Neural cell (in vitro differentiated cells): Measurements from ENCODE around the gene ROS1.

ENCODE experiments used
- CTCF ChIP-seq: fragments of 450-650 bp; IDR thresholded peaks from 2 replicates; pipeline ENCODE4 v1.5.1; 2014; ENCODE audit warnings: antibody characterized with exemption, mild to moderate bottlenecking, moderate library complexity; ENCODE audit not compliant: poor library complexity, severe bottlenecking
- EP300 ChIP-seq: fragments of 450-650 bp; conservative IDR thresholded peaks from 2 replicates; pipeline ENCODE4 v1.6.1; 2014; ENCODE audit warnings: antibody characterized with exemption, mild to moderate bottlenecking, moderate library complexity; ENCODE audit not compliant: poor library complexity, severe bottlenecking
- POLR2AphosphoS5 ChIP-seq: IDR thresholded peaks from 2 replicates; pipeline ENCODE4 v1.6.1; 2012
- RAD21 ChIP-seq: fragments of 450-650 bp; conservative IDR thresholded peaks from 2 replicates; pipeline ENCODE4 v1.6.1; 2014; ENCODE audit warnings: antibody characterized with exemption, mild to moderate bottlenecking, moderate library complexity
- SMC3 ChIP-seq: fragments of 450-650 bp; conservative IDR thresholded peaks from 2 replicates; pipeline ENCODE4 v1.6.1; 2014; ENCODE audit warnings: antibody characterized with exemption, mild to moderate bottlenecking, moderate library complexity; ENCODE audit not compliant: poor library complexity
- TAF1 ChIP-seq: IDR thresholded peaks from 2 replicates; pipeline ENCODE4 v1.6.1; 2012; ENCODE audit warnings: low read depth
- TF ChIP-seq, protein P1 (sequence below): IDR thresholded peaks from 2 replicates; pipeline ENCODE4 v1.6.1; 2012; ENCODE audit warnings: borderline replicate concordance

DNA sequence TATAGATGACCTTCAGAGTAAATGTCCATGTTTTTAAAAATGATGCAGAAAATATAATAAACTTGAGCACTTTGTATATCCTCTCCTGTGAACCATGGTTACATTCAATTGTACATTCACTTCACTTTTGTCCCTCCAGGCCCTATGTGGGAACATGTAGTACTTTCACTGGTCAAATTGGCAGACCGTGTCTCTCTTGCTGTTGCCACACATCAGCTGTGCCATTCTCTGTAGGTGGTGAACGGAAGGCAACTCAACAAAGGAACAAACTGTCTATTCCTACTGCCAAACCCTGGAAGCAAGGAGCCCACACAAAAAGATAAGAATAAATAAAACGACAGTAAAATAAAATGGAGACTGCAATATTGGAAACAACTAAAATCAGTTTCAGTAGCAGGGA, 2.0 kb downstream of the ROS1 start:
- TF ChIP-seq EP300: no peak
- TF ChIP-seq CTCF: no peak
- no peak for TF ChIP-seq RAD21
- TF ChIP-seq POLR2AphosphoS5: no peak
- TF ChIP-seq TAF1: no peak
- TF ChIP-seq, protein P1, sequence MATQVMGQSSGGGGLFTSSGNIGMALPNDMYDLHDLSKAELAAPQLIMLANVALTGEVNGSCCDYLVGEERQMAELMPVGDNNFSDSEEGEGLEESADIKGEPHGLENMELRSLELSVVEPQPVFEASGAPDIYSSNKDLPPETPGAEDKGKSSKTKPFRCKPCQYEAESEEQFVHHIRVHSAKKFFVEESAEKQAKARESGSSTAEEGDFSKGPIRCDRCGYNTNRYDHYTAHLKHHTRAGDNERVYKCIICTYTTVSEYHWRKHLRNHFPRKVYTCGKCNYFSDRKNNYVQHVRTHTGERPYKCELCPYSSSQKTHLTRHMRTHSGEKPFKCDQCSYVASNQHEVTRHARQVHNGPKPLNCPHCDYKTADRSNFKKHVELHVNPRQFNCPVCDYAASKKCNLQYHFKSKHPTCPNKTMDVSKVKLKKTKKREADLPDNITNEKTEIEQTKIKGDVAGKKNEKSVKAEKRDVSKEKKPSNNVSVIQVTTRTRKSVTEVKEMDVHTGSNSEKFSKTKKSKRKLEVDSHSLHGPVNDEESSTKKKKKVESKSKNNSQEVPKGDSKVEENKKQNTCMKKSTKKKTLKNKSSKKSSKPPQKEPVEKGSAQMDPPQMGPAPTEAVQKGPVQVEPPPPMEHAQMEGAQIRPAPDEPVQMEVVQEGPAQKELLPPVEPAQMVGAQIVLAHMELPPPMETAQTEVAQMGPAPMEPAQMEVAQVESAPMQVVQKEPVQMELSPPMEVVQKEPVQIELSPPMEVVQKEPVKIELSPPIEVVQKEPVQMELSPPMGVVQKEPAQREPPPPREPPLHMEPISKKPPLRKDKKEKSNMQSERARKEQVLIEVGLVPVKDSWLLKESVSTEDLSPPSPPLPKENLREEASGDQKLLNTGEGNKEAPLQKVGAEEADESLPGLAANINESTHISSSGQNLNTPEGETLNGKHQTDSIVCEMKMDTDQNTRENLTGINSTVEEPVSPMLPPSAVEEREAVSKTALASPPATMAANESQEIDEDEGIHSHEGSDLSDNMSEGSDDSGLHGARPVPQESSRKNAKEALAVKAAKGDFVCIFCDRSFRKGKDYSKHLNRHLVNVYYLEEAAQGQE: no peak
- TF ChIP-seq SMC3: no peak
